ENCODE results near the gene HCN2. TPM values are rescaled to one million over a fixed set of nuclear protein-coding genes. Genes with fewer than 3 reads are reported as not detected.

Gene HCN2
- under 1 TPM; 0.15 to 0.75 TPM for total RNA-seq
- polyA plus RNA-seq (2013, experiment 1 of 2), result 1.2 TPM
- polyA plus RNA-seq (2013, experiment 2 of 2), result 0.79 TPM
- long read RNA-seq, experiment 1, result 0 reads
- long read RNA-seq, experiment 2, result 0 reads
- long read RNA-seq, experiment 3, result 0 reads
- long read RNA-seq, experiment 4, result 0 reads

DNA sequence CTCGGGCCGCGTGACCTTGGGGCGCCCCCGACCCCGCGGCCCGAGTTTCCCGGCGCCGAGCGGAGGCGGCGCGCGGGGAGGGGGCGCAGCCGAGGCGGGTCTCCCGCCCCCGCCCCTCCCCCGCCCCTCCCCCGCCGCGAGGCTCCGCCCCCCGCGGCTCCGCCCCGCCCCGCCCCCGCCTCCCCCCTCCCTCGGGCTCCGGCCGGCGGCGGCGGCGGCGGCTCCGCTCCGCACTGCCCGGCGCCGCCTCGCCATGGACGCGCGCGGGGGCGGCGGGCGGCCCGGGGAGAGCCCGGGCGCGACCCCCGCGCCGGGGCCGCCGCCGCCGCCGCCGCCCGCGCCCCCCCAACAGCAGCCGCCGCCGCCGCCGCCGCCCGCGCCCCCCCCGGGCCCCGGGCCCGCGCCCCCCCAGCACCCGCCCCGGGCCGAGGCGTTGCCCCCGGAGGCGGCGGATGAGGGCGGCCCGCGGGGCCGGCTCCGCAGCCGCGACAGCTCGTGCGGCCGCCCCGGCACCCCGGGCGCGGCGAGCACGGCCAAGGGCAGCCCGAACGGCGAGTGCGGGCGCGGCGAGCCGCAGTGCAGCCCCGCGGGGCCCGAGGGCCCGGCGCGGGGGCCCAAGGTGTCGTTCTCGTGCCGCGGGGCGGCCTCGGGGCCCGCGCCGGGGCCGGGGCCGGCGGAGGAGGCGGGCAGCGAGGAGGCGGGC, at the start of gene HCN2:
Gene HCN2, plus strand, starts transcription at position 189 of the 703 bp plus-strand sequence. Its CDS starts 65 bp downstream, at position 254.
- Histone ChIP-seq H3K36me3 (ENCODE audit: control insufficient read depth, insufficient read depth, low read length) (no peaks in the 10 kb centered on the region), H3K27me3 (ENCODE audit: control insufficient read depth, insufficient read depth, low read length, poor library complexity, severe bottlenecking) (peaks cover 58% of the 10 kb centered on the region), H3K9ac (ENCODE audit: extremely low read depth, low read length, poor library complexity, severe bottlenecking) (no peak within 1 kb of the TSS), H3K4me1 (ENCODE audit: control insufficient read depth, insufficient read depth, low read length) (no peaks in the 10 kb centered on the region), H3K27ac (ENCODE audit: low read depth, low read length) (no peak within 1 kb of the TSS), H3K9me3 (ENCODE audit: control insufficient read depth, low read length) (no peaks in the 10 kb centered on the region), H3K4me3 (ENCODE audit: low read length) (no peak within 1 kb of the TSS)
- H3K27ac Mint-ChIP-seq, result no peak within 1 kb of the TSS
- WGBS, 2 experiments (ENCODE audit: insufficient coverage in 1 of 2, insufficient read length in 1 of 2), result 0% methylated on average over 5 to 92 of the region's 132 CpGs
- no peaks in the 10 kb centered on the region for H3K4me1 Mint-ChIP-seq
- TF ChIP-seq, protein P1, sequence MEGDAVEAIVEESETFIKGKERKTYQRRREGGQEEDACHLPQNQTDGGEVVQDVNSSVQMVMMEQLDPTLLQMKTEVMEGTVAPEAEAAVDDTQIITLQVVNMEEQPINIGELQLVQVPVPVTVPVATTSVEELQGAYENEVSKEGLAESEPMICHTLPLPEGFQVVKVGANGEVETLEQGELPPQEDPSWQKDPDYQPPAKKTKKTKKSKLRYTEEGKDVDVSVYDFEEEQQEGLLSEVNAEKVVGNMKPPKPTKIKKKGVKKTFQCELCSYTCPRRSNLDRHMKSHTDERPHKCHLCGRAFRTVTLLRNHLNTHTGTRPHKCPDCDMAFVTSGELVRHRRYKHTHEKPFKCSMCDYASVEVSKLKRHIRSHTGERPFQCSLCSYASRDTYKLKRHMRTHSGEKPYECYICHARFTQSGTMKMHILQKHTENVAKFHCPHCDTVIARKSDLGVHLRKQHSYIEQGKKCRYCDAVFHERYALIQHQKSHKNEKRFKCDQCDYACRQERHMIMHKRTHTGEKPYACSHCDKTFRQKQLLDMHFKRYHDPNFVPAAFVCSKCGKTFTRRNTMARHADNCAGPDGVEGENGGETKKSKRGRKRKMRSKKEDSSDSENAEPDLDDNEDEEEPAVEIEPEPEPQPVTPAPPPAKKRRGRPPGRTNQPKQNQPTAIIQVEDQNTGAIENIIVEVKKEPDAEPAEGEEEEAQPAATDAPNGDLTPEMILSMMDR (conservative IDR thresholded peaks at IDR 0.05), result no peak
- no peaks in the 10 kb centered on the region for H3K36me3 Mint-ChIP-seq (ENCODE audit: low read depth)
- no peak for DNase-seq
- H3K27me3 Mint-ChIP-seq (ENCODE audit: insufficient read depth), result peaks cover 48% of the 10 kb centered on the region
- peak within 1 kb of the TSS; percentile 33 for H3K4me3 Mint-ChIP-seq
- no peaks in the 10 kb centered on the region for H3K9me3 Mint-ChIP-seq

DNA sequence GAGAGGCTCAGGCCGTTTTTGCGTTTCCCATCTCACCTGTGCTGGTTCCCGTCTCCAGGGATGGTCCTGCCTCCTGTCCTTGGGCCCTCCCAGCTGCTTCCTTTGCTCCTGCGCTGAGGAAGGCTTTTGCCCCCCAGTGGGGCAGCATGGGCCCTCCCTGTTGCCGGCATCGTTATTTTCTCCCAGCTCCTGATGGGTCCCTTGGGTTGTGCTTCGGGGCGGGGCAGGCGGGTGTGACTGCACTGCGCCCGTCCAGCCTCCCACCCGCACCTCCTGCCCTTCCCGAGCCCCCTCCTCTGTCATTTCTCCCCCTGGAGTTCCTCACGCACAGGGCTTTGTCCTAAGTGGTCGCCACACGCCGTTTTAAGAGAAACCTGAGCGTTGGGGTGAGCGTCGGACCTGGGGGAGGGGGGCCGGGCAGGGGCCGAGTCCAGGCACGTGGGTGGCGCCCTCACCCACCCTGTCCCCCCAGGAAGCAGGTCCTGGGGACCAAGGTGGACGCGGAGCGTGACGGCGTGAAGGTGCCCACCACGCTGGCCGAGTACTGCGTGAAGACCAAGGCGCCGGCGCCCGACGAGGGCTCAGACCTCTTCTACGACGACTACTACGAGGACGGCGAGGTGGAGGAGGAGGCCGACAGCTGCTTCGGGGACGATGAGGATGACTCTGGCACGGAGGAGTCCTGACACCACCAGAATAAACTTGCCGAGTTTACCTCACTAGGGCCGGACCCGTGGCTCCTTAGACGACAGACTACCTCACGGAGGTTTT, 48.6 kb upstream of the HCN2 start:
- H3K27me3 Mint-ChIP-seq (ENCODE audit: insufficient read depth), result no peaks in the 10 kb centered on the region
- Histone ChIP-seq H3K4me3 (ENCODE audit: low read length) (no peak overlapping the region), H3K4me1 (ENCODE audit: control insufficient read depth, insufficient read depth, low read length) (no peaks in the 10 kb centered on the region), H3K36me3 (ENCODE audit: control insufficient read depth, insufficient read depth, low read length) (peaks cover 15% of the 10 kb centered on the region), H3K27me3 (ENCODE audit: control insufficient read depth, insufficient read depth, low read length, poor library complexity, severe bottlenecking) (no peaks in the 10 kb centered on the region), H3K9me3 (ENCODE audit: control insufficient read depth, low read length) (no peaks in the 10 kb centered on the region), H3K27ac (ENCODE audit: low read depth, low read length) (no peak overlapping the region), H3K9ac (ENCODE audit: extremely low read depth, low read length, poor library complexity, severe bottlenecking) (no peak overlapping the region)
- DNase-seq, result no peak
- no peak overlapping the region for H3K27ac Mint-ChIP-seq
- TF ChIP-seq, protein P1 (conservative IDR thresholded peaks at IDR 0.05), result no peak
- no peak overlapping the region for H3K4me3 Mint-ChIP-seq
- 93 to 95% methylated on average over 48 to 51 of the region's 51 CpGs for WGBS, 2 experiments (ENCODE audit: insufficient coverage in 1 of 2, insufficient read length in 1 of 2)
- no peaks in the 10 kb centered on the region for H3K9me3 Mint-ChIP-seq
- no peaks in the 10 kb centered on the region for H3K4me1 Mint-ChIP-seq
- H3K36me3 Mint-ChIP-seq (ENCODE audit: low read depth), result peaks cover 20% of the 10 kb centered on the region

DNA sequence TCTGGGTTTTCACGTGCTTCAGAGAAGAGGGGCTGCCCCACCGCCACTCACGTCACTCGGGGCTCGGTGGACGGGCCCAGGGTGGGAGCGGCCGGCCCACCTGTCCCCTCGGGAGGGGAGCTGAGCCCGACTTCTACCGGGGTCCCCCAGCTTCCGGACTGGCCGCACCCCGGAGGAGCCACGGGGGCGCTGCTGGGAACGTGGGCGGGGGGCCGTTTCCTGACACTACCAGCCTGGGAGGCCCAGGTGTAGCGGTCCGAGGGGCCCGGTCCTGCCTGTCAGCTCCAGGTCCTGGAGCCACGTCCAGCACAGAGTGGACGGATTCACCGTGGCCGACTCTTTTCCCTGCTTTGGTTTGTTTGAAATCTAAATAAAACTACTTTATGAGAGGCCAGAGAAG, 48.0 kb upstream of the HCN2 start:
- Histone ChIP-seq H3K9me3 (ENCODE audit: control insufficient read depth, low read length) (no peaks in the 10 kb centered on the region), H3K36me3 (ENCODE audit: control insufficient read depth, insufficient read depth, low read length) (peaks cover 10% of the 10 kb centered on the region), H3K4me3 (ENCODE audit: low read length) (no peak overlapping the region), H3K27ac (ENCODE audit: low read depth, low read length) (no peak overlapping the region), H3K9ac (ENCODE audit: extremely low read depth, low read length, poor library complexity, severe bottlenecking) (no peak overlapping the region), H3K4me1 (ENCODE audit: control insufficient read depth, insufficient read depth, low read length) (no peaks in the 10 kb centered on the region), H3K27me3 (ENCODE audit: control insufficient read depth, insufficient read depth, low read length, poor library complexity, severe bottlenecking) (no peaks in the 10 kb centered on the region)
- H3K4me3 Mint-ChIP-seq, result no peak overlapping the region
- peaks cover 19% of the 10 kb centered on the region for H3K36me3 Mint-ChIP-seq (ENCODE audit: low read depth)
- no peaks in the 10 kb centered on the region for H3K4me1 Mint-ChIP-seq
- no peak overlapping the region for H3K27ac Mint-ChIP-seq
- no peak for DNase-seq
- TF ChIP-seq, protein P1 (conservative IDR thresholded peaks at IDR 0.05), result no peak
- 94 to 96% methylated on average over 16 to 26 of the region's 26 CpGs for WGBS, 2 experiments (ENCODE audit: insufficient coverage in 1 of 2, insufficient read length in 1 of 2)
- H3K9me3 Mint-ChIP-seq, result no peaks in the 10 kb centered on the region
- no peaks in the 10 kb centered on the region for H3K27me3 Mint-ChIP-seq (ENCODE audit: insufficient read depth)
